GM21786 (cell line): ENCODE measurements around the gene BATF.
A peak's percentile ranks its signal among the peaks of the same experiment; 100 is the strongest.

Experiments
- ATAC-seq: cut with Tn5 transposase; IDR thresholded peaks from one replicate; pipeline ENCODE4 v1.9.1; 2021; ENCODE audit not compliant: unreplicated experiment

Gene BATF

DNA sequence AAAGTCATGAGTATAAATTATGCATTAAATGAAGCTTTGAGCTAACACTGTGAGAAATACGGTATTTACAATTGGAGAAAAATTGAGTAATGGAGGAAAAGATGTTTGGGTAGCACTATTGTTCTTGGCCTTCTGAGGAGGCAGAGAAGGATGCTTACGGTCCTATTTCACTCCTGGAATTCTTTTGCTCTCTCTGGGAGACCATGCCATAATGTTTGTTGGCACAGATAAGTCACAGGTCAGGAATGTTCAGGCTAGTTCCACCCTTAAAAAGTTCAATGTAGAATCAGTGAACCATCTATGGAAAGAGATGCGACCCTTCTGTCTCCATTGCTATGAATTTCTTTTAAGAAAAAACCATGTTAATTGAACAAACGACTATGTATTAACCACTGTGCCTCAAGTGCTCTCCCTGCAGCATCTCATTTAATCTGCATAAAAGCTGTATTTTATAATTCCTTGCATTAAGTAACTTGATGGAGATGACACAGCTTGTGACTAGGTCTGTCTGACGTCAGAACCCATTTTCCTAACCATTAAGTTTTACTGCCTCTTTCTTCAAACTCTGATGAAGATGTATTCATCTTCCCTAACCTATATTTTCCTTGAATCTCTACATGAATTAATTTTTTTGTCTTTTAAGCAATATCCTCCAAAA is 9.5 kb downstream of the BATF start:
- no peak for ATAC-seq

DNA sequence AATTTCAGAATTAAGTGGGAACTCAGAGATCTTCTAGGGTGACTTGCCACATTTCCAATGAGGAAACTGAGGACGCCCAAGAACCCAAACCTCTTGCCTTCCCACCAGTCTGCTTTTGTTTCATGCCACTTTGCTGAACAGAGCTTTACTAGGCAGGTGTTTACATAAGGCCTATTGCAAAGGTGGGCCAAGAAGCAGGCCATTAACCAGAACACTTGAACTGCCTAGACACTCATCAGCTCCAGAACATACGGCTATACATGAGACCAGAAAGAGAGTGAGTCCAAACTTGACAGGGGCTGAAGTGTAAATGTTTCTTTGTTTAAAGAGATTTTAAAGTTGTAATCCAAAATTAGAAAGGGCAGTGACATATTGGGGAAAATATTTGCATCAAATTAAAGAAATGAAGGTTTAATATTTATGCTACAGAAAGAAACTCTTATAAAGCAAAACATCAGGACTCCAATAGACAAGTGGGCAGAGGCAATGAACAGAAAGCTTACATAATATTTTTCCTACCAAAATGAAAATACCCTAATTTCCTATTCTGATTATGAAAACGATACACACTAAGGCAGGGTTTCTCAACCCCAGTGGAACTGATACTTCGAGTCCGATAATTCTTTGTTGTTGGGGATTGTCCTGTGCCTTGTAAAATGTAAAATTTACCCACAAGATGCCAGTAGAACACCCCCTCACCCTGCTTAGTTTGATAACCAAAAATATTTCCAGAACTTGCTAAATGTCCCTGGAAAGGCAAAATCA is 11.7 kb downstream of the BATF start:
- no peak for ATAC-seq

DNA sequence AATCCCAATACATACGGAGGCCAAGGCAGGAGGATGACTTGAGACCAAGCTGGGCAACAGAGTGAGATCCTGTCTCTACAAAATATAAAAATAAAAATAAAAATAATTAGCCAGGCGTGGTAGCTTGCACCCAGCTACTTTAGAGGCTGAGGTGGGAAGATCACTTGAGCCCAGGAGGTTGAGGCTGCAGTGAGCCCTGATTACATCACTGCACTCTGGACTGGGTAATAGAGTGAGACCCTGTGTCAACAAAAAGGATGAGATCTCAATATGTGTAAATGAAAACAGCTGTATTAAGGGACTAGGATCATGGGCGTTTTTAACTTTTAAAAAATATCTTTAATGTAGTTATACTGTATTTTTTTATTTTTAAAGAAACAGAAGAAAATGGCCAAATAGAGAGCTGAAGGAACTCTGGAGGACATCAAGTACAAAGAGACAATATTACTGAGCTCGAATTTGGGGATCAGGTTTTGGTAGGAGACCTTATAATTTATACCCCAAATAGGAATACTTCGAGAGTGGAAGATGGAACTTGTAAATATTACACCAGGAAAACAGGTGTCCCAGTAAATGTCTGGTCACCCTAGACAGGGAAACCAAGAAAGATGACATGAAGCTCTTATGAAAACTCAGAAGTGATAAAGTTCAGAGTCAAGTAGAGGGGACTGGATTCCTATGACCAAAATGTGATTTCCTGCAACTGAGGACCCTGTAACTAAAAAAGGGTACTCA is 13.1 kb downstream of the BATF start:
- no peak for ATAC-seq

DNA sequence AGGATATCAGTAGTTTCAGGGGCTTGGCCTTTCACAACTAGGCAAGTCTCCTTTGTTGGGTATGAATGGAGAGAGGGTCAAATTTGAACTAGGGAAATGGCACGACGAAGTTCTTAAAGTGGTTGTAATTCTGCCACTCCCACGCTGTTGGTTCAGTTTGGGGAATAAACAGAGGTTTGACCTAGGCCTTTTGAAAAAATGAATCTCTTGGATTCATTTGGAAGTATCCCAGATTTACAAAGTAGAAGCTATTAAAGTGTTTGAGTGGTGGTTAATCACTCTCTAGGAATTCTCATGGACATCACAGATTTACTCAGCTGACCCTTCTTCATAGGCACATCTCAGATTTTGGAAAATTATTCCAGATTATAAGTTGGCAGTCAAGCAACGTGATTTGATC is 14.8 kb downstream of the BATF start:
- ATAC-seq: no peak

DNA sequence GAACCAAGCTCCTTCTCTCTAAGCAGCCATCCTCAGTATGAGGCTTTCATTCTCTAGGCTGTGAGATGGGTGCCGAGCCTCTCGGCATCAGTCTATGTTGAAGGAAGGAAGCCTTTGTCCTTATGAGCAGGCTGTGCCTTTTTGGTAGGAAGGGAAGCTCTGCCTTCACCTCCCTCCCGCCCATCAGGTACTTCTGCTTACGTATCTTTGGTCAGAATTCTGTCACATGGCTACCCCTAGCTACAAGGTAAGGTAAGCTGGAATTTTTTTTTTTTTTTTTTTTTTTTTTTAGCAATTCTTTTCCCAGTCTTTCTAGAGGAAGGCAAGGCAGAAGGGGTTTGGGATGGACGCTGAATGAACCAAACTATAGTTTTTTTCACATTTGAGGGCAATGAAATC is 16.9 kb downstream of the BATF start:
- ATAC-seq: no peak

DNA sequence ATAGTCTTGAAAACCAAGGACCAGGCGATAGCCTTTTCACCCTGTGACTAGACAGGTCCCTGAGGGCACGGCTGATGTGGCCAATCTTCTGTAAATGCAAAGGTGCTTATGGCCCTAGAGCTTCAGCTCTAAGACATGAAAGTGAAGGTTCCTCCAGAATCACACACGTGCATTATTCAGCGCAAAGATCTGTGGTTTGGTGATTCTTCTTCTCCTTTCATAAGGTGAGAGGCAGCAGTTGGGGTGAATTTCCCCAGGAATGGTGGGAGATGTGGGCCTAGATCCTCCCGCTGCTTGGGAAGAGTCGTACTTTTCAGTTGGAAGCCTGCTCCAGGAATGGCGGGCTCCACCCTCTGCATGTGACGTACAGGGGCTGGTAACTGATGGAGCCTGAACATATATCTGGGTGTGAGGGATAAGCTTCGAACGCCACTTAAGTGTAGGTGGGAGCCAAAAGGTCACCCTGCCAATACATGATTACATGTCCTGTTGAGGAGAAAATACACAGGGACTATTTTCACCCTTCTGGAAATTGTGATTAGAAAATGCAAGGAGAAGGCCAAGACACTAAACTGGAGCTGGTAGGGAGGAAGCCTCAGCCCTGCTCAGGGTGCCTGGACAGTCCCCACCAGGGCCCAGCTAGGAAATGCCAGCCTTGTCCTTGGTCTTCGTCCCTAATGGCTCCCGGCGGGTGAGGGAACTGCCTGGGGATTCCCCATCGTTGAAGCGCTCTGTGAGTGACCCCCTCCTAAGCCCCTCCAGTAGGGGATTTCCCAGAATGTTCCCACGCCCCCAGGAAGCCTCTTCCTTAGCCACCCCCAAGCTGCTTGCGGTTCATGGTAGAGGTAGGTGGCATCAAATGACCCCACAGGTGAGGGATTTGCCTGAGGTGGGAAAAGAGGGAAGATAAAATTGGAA is 17.6 kb downstream of the BATF start:
- ATAC-seq: peak; percentile 60

DNA sequence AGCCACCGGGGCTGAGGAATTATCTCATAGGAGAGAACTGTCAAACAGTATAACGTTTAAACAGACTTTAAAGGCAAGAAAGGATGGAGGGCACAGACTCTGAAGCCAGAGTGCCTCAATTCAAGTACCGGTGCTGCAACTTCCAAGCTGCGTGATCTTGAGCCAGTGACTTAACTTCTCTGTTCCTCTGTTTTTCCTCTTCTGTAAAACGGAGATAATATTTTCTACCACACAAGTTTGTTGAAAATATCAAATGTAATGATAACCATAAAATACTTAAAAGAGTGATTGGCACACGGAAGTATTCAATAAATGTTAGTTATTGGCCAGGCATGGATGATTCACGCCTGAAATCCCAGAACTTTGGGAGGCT is 18.2 kb downstream of the BATF start:
- no peak for ATAC-seq

DNA sequence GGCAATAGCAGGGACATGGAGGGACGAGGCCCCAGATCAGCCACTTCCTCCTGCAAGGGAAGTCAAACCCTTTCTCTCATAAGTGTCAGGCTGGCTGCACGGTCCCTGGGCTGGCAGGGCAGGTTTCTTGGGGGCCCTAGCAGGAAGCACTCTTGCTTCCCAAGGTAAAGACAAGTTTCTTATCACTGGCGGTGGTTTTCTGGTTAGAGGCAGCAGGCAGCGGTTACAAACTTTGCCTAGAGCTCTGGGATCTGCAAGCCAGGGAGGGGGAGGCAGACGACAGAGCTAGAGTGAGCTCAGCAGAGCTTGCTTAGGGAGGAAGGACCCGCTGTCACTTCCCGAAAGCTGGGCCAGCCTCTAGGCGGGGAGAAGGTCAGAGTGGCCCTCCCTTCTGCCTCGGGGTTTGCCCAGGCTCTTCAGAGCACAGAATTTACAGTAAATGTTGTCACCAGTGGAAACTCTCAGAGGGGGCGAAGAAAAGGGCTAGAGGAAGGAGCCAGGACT is 20.4 kb downstream of the BATF start:
- peak; percentile 56 for ATAC-seq

DNA sequence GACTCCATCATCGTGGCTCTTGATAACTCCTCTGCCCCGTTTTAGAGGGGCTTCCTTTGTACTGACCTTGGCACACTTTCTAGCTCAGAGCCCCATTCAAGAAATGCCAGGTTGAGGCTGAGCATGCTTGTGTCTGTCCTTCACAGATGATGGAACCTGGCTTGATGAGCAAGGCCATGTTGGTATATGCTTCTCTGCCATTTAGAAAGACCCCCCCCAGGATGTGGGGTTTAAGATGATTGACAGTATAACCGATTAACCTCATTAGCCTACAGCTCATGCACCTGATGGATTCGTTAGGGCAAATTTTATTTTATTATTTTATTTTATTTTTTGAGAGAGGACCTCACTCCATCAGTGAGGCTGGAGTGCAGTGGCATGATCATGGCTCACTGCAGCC is 21.0 kb downstream of the BATF start:
- ATAC-seq: no peak

DNA sequence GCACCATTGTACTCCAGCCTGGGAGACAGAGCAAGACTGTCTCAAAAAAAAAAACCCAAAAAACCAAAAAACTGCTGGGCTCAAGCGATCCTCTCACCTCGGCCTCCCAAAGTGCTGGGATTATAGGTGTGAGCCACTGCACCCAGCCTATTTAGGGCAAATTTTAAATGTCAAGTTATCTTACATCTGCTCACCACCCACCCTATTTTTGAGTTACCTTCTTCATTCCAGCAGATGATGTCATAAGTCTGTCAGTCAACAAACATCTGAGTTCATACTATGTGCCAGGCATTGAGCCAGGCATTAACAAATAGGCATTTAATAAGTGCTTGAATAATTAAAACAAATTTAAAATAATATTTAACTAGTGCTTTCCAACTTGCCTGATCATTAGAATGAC is 21.5 kb downstream of the BATF start:
- ATAC-seq: no peak

DNA sequence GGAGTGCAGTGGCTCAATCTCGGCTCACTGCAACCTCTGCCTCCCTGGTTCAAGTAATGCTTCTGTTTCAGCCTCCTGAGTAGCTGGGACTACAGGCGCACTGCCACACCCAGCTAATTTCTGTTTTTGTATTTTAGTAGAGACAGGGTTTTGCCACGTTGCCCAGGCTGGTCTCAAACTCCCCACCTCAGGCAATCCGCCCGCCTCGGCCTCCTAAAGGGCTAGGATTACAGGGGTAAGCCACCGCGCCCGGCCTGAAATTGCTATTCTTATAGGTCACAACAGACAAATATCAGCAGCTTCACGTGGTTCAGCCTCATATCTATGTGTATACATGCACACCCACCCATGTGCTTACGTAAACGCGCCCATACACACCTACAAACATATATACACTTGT is 23.6 kb downstream of the BATF start:
- ATAC-seq: no peak

DNA sequence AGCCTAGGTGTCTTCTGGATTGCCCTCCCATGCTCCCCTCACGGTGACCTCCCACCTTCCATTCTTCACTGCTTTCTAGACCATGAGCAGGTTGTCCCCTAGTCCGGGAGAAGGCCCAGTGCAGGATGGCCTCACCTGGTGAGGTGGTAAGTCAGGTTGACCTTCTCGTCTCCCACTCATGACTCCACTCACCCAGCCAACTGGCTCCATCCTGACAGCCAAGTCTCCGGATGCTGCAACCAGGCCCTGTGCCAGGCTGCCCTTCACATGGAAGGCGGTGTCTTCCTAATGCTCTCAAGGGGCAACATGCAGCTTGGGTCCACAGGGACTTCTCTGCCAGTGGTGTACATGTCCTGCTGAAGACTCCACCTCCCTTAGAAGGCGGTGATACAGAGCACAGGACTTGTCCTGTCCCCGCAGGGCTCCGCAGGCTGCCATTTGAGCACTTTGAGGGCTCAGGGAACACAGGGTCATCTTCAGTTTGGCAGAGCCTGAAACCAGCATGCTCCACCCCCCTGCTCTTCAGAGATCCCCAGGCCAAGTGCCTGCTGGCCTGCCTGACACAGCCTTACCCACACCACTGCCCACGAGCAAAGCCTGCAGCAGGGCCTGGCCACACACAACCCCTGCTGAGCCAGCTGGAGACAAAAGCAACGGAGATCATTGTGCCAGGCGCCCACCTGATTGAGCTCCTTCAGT is 25.4 kb downstream of the BATF start:
- ATAC-seq: no peak

DNA sequence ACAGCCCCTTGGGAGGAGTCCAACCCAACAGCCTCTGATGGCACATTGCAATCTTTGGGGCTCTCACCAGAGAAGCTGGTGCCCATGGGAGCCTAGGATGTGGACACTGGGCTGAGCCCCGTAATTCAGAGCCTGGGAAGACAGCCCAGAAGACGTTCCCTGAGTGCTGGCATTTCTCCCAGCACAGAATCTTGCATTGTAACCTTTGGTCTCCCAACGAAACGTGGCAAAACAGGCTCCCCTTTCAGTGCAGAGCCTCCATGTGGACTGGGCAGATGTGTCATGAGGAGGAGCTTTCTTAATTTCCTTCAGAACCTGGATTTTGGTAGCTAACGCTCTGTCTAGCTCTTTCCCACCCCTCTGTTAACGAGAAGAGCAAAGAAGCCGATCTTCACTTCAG is 26.3 kb downstream of the BATF start:
- ATAC-seq: no peak

DNA sequence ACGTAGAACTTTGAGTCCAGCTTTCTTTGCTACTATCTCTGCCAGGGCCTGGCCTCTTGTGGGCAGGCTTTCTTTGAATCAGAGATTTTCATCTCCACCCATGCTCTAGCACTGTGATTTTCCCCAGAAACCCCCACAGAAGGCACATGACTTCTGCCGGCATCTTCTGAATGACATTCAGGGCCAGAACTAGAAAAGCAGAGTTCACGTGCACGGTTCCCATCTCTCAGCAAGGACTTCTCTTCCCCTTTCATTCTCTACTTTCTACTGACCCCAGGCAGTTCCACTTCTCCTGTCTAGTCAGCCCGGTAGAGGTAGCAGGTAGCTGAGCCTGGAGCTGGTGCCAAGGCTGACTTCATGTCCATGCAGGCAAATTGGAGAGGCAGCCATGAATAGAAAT is 26.9 kb downstream of the BATF start:
- ATAC-seq: no peak

DNA sequence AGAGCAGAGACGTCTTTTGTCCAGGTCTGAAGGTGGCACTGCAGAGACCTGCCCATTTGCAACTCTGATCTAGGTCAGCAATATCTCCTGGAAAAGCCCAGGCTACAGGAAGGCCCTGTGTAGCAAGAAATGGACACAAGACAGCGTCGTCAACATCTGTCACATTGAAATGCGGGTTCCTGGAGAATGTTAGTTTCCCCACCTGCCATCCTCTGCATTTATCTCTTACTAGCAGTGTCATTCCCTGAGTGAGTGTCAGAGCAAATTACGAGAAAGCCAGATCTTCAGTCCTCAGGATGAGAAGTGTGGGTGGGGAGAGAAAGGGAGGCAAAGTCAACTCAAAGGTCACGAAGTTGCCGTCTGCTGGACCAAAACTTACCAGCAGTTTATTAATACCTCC is 28.8 kb downstream of the BATF start:
- ATAC-seq: no peak

DNA sequence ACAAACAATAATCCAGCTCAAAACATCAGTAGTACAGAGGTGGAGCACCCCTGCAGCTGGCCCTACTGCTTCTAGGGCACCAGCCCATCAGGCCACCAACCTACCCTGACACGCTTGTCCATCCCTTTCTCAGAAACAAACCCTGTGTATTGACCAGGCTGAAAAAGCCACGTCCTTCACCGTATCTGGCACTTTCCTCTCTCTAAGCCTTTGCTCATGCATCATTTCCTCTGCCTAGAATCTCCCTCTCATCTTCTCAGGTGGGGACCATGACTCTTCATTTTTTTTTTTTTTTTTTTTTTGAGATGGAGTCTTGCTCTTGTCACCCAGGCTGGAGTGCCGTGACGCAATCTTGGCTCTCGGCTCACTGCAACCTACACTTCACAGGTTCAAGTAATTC is 30.9 kb downstream of the BATF start:
- no peak for ATAC-seq

DNA sequence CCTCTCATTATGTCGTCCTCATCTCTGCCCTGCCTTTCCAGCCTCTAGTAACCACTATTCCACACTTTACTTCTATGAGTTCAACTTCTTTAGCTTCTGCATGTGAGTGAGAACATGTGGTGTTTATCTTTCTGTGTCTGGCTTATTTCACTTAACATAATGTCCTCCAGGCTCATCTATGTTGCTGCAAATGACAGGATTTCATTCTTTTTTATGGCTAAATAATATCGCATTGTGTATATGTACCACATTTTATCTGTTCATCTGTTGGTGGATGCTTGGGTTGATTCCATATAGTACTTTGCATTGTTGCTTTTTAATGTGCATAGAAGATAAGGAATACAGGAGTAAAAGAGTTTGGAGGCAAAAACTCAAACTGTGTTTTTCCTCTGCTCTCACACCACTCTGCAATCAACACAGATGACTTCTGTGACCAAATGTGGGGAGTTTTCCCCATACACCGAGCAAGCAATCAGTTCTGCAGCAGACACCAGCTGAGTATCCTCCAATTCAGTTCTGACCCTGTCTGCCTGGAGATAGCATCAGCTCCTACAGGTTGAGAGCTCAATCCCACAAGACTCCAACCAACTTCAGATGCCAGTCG is 31.6 kb downstream of the BATF start:
- ATAC-seq: no peak

DNA sequence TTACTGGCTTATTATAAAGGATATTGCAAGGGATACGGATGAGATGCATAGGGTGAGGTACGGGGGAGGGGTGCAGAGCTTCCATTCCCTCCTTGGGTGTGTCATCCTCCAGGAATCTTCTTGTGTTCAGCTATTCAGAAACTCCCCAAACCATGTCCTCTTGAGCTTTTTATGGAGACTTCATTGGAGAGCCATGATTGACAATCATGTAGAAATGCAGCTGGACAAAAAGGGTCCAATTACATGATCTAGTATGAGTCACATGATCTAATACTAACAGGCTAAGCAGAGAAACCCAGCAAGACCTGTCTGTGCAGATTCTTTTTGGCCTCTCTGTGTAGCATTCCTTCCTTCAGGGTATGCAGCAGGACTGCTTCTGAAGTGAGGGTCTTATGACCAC is 32.2 kb downstream of the BATF start:
- no peak for ATAC-seq

DNA sequence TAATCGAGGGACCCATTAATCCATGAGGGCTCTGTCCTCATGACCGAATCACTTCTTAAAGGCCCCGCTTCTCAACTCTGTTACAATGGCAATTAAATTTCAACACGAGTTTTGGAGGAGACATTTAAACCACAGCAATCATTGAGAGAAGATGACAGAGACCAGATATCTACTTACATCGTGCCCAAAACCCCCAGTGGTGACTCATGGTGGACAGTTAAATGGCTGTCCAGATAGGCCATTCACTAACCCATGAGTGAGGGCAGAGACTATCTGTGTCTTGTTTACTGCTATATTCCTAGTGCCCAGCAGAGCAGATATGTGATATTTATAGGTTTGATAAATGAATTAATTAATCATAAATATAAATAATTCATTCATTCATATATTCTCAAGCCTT is 36.2 kb downstream of the BATF start:
- ATAC-seq: no peak

DNA sequence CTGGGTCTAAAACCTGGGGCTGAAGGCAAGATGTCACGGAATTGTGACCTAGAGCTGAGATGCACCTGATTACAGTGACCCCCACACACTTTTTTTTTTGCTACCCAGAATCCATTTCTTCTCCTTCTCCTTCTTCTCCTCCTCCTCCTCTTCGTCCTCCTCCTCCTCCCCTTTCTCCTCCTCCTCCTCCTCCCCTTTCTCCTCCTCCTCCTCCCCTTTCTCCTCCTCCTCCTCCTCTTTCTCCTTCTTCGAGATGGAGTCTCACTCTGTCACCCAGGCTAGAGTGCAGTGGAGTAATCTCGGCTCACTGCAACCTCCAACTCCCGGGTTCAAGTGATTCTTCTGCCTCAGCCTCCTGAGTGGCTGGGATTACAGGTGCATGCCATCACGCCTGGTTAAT is 36.8 kb downstream of the BATF start:
- no peak for ATAC-seq
